ENCODE results near the gene SUCLA2. TPM values are rescaled to one million over a fixed set of nuclear protein-coding genes. Genes with fewer than 3 reads are reported as not detected.

The SUCLA2 gene
- total RNA-seq (10 to 100 TPM; 18.7 to 21.4 TPM), total RNA-seq (15.2 to 77.7 (median 32.5) reads per million in 172 experiments)
- polyA plus RNA-seq (2013, experiment 1 of 2) = 21.5 TPM
- 21.1 TPM for polyA plus RNA-seq (2013, experiment 2 of 2)

- CTCF ChIA-PET = interaction anchor here (1.2 kb wide), 1 partner anchor 37 kb away, joined by 3 read pairs; no protein-coding TSS in a partner anchor
- Histone ChIP-seq H3K4me1 (ENCODE audit: insufficient read depth, low read length) (peaks cover 6% of the 10 kb centered on the region), H3K27me3 (ENCODE audit: control insufficient read depth in 1 of 2, insufficient read depth in 2 of 2, low read length in 2 of 2) (no peaks in the 10 kb centered on the region), H3K27ac (ENCODE audit: low read depth in 1 of 2, low read length in 2 of 2) (peak within 1 kb of the TSS; percentile 58), H3K36me3 (ENCODE audit: insufficient read depth, low read length) (peaks cover 5% of the 10 kb centered on the region), H3K4me3 (ENCODE audit: low read length) (peak within 1 kb of the TSS; percentile 99), H3K9me3 (ENCODE audit: control insufficient read depth in 1 of 2, insufficient read depth in 1 of 2, low read length in 2 of 2) (no peaks in the 10 kb centered on the region)
- ATAC-seq (ENCODE audit: poor library complexity) (peak; percentile 99), DNase-seq (peak; percentile 76 to 94 (median 88))
- Mint-ChIP-seq H3K9me3 (no peaks in the 10 kb centered on the region), H3K4me3 (peak within 1 kb of the TSS; percentile 96), H3K36me3 (ENCODE audit: low read depth) (peaks cover 21% of the 10 kb centered on the region), H3K4me1 (ENCODE audit: low read depth) (peaks cover 46% of the 10 kb centered on the region), H3K27me3 (no peaks in the 10 kb centered on the region), H3K27ac (peak within 1 kb of the TSS; percentile 90)
- no peak for TF ChIP-seq CTCF (IDR thresholded peaks at IDR 0.05)
- intact Hi-C loops (cut with DNase I, micrococcal nuclease) = loop anchor here (1.0 to 5.0 kb wide), 3 partner anchors 36 to 1441 kb away; partner anchors contain the start of genes NUDT15 (in 2 of the 2), CAB39L (in 1 of the 2) and SETDB2 (in 1 of the 2)
- POLR2A ChIA-PET = interaction anchor here (0.6 to 2.1 kb wide), 3 partner anchors 13 to 94 kb away, joined by 3 to 12 read pairs (median 4); partner anchors contain the start of genes MED4 and NUDT15
These were observed at the start of gene SUCLA2 for GRCh38 chr13:48001114-48001881. Gene SUCLA2, minus strand, starts transcription at chr13:48001273. Its CDS starts 4 bp downstream, at chr13:48001269.

- ChIA-PET CTCF (interaction anchor here (4.7 kb wide), 1 partner anchor 13 kb away, joined by 31 read pairs; the partner anchor contains the start of gene NUDT15), POLR2A (interaction anchor here (0.5 kb wide), 1 partner anchor 23 kb away, joined by 3 read pairs; no protein-coding TSS in a partner anchor)
- Histone ChIP-seq H3K4me1 (ENCODE audit: insufficient read depth, low read length) (no peaks in the 10 kb centered on the region), H3K27me3 (ENCODE audit: control insufficient read depth in 1 of 2, insufficient read depth in 2 of 2, low read length in 2 of 2) (no peaks in the 10 kb centered on the region), H3K4me3 (ENCODE audit: low read length) (no peak overlapping the region), H3K27ac (ENCODE audit: low read depth in 1 of 2, low read length in 2 of 2) (no peak overlapping the region), H3K9me3 (ENCODE audit: control insufficient read depth in 1 of 2, insufficient read depth in 1 of 2, low read length in 2 of 2) (no peaks in the 10 kb centered on the region), H3K36me3 (ENCODE audit: insufficient read depth, low read length) (peaks cover 41% of the 10 kb centered on the region)
- TF ChIP-seq CTCF (IDR thresholded peaks at IDR 0.05) = no peak
- Mint-ChIP-seq H3K36me3 (ENCODE audit: low read depth) (peaks cover 81% of the 10 kb centered on the region), H3K27me3 (no peaks in the 10 kb centered on the region), H3K27ac (no peak overlapping the region), H3K4me1 (ENCODE audit: low read depth) (no peaks in the 10 kb centered on the region), H3K9me3 (no peaks in the 10 kb centered on the region), H3K4me3 (no peak overlapping the region)
- no peak for DNase-seq
- no peak for ATAC-seq (ENCODE audit: poor library complexity)
- intact Hi-C loops (cut with DNase I, micrococcal nuclease) = no loop called here
These were observed 49.5 kb upstream of the SUCLA2 start for GRCh38 chr13:48050550-48050949.

DNA sequence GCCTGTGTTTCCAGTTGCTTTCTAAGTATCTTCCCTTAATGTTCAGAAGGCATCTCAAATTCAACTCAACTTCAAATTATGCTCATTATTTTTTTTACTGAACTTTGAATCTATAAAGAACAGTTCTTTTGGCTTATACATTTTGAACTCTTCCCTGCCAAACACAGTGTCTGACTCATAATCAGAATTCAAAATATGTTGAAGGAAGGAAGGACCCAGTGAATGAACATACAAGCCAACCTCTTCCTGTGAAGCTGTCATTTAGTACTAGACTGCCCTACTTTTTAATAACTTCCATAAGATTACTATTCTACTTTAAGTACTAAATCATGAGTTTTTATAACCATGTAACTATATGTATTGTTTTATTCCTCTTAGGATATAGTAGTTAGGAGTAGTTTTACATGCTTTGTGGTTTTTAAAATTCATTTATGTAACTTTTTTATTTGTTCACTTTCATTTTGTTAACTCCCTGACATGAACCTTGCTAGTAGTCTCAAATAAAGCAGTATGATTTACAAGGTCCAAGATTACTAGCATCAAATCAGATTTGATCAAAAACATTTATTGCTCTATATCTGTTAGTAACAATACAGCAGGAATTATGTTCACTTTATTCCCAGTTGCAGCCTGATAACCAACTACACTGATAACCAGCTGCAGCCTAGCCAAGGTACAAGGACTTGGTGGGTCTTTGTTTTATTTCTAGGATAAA, 42.9 kb upstream of the SUCLA2 start:
- H3K27me3 ChIP-seq (ENCODE audit: control insufficient read depth in 1 of 2, insufficient read depth in 2 of 2, low read length in 2 of 2) = no peaks in the 10 kb centered on the region
- Mint-ChIP-seq H3K9me3 (no peaks in the 10 kb centered on the region), H3K36me3 (ENCODE audit: low read depth) (peaks cover 57% of the 10 kb centered on the region), H3K27ac (peak overlapping the region; percentile 70), H3K4me3 (no peak overlapping the region), H3K4me1 (ENCODE audit: low read depth) (peaks cover 22% of the 10 kb centered on the region), H3K27me3 (no peaks in the 10 kb centered on the region)
- H3K4me3 ChIP-seq (ENCODE audit: low read length) = no peak overlapping the region
- DNase-seq (peak in 1 of 14 experiments; percentile 6), ATAC-seq (ENCODE audit: poor library complexity) (peak; percentile 55)
- intact Hi-C loops (cut with DNase I, micrococcal nuclease) = loop anchor here in 1 of 2 experiments (5.0 kb wide), 1 partner anchor 1403 kb away; no protein-coding TSS in a partner anchor
- TF ChIP-seq CTCF (IDR thresholded peaks at IDR 0.05) = no peak
- ChIA-PET CTCF (no interaction called here), POLR2A (interaction anchor here (1.5 kb wide), 1 partner anchor 51 kb away, joined by 3 read pairs; the partner anchor contains the start of gene MED4)
- no peak overlapping the region for H3K27ac ChIP-seq (ENCODE audit: low read depth in 1 of 2, low read length in 2 of 2)
- peaks cover 24% of the 10 kb centered on the region for H3K36me3 ChIP-seq (ENCODE audit: insufficient read depth, low read length)
- H3K4me1 ChIP-seq (ENCODE audit: insufficient read depth, low read length) = peaks cover 10% of the 10 kb centered on the region
- H3K9me3 ChIP-seq (ENCODE audit: control insufficient read depth in 1 of 2, insufficient read depth in 1 of 2, low read length in 2 of 2) = no peaks in the 10 kb centered on the region
